DND-41 (cell line): Measurements from ENCODE around the gene PSAP.
"Not testable (repeated sequence)": the region's sequence is repeated elsewhere in the genome, so short reads cannot be mapped to it uniquely, and the experiment has no call there.

Experiments used
- EZH2 ChIP-seq: IDR thresholded peaks from 3 replicates; pipeline ENCODE4 v1.6.1; 2012; ENCODE audit warnings: borderline replicate concordance, low read depth, mild to moderate bottlenecking, moderate library complexity, low read length, inconsistent platforms; ENCODE audit not compliant: severe bottlenecking
- TF ChIP-seq, protein P1 (sequence below): IDR thresholded peaks from 2 replicates; pipeline ENCODE4 v1.5.1; 2012; ENCODE audit warnings: borderline replicate concordance, low read length, moderate library complexity, mild to moderate bottlenecking; ENCODE audit not compliant: poor library complexity, severe bottlenecking; ENCODE audit errors: extremely low read depth

DNA sequence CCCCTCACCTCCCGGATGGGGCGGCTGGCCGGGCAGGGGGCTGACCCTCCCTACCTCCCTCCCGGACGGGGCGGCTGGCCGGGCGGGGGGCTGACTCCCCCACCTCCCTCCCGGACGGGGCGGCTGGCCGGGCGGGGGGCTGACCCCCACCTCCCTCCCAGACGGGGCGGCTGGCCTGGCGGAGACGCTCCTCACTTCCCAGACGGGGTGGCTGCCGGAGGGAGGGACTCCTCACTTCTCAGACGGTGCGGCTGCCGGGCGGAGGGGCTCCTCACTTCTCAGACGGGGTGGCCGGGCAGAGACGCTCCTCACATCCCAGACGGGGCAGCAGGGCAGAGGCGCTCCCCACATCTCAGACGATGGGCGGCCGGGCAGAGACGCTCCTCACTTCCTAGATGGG is 18.6 kb upstream of the PSAP start:
- TF ChIP-seq, protein P1, sequence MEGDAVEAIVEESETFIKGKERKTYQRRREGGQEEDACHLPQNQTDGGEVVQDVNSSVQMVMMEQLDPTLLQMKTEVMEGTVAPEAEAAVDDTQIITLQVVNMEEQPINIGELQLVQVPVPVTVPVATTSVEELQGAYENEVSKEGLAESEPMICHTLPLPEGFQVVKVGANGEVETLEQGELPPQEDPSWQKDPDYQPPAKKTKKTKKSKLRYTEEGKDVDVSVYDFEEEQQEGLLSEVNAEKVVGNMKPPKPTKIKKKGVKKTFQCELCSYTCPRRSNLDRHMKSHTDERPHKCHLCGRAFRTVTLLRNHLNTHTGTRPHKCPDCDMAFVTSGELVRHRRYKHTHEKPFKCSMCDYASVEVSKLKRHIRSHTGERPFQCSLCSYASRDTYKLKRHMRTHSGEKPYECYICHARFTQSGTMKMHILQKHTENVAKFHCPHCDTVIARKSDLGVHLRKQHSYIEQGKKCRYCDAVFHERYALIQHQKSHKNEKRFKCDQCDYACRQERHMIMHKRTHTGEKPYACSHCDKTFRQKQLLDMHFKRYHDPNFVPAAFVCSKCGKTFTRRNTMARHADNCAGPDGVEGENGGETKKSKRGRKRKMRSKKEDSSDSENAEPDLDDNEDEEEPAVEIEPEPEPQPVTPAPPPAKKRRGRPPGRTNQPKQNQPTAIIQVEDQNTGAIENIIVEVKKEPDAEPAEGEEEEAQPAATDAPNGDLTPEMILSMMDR = not testable (repeated sequence)
- not testable (repeated sequence) for TF ChIP-seq EZH2
